Jurkat, Clone E6-1 (cell line): ENCODE results near the gene GLYATL3.

Experiments used
- DNase-seq: peaks from one replicate; pipeline ENCODE4 v3.0.0-alpha.2; 2011; ENCODE audit warnings: low read depth, low spot score
- H3K4me3 ChIP-seq: 2 replicates; pipeline ENCODE4 v1.5.1; 2011; ENCODE audit warnings: mild to moderate bottlenecking, low read length, control low read depth, moderate library complexity

Gene GLYATL3

GRCh38 chr6:49509342-49509741 is 9.6 kb downstream of the GLYATL3 start:
- DNase-seq: no peak
- no peak overlapping the region for H3K4me3 ChIP-seq

- no peak overlapping the region for H3K4me3 ChIP-seq
- DNase-seq: no peak
Observed at GRCh38 chr6:49513153-49513989, 13.6 kb downstream of the GLYATL3 start.

- DNase-seq: no peak
- H3K4me3 ChIP-seq: no peak overlapping the region
Observed at GRCh38 chr6:49514571-49515484, 15.1 kb downstream of the GLYATL3 start.

- H3K4me3 ChIP-seq: no peak overlapping the region
- no peak for DNase-seq
Observed at GRCh38 chr6:49515485-49516146, 15.9 kb downstream of the GLYATL3 start.

- DNase-seq: no peak
- H3K4me3 ChIP-seq: no peak overlapping the region
Observed at GRCh38 chr6:49516147-49516505, 16.4 kb downstream of the GLYATL3 start.

GRCh38 chr6:49517919-49518318 is 18.2 kb downstream of the GLYATL3 start:
- DNase-seq: no peak
- no peak overlapping the region for H3K4me3 ChIP-seq

GRCh38 chr6:49519660-49520059 is 19.9 kb downstream of the GLYATL3 start:
- DNase-seq: no peak
- H3K4me3 ChIP-seq: no peak overlapping the region

GRCh38 chr6:49522710-49523593 is 23.2 kb downstream of the GLYATL3 start:
- H3K4me3 ChIP-seq: no peak overlapping the region
- no peak for DNase-seq

GRCh38 chr6:49523901-49524300 is 24.2 kb downstream of the GLYATL3 start:
- no peak overlapping the region for H3K4me3 ChIP-seq
- DNase-seq: no peak

- H3K4me3 ChIP-seq: no peak overlapping the region
- DNase-seq: no peak
Observed at GRCh38 chr6:49524541-49524940, 24.8 kb downstream of the GLYATL3 start.

GRCh38 chr6:49526598-49526997 is 26.9 kb downstream of the GLYATL3 start:
- no peak for DNase-seq

GRCh38 chr6:49527320-49527719 is 27.6 kb downstream of the GLYATL3 start:
- no peak overlapping the region for H3K4me3 ChIP-seq
- DNase-seq: no peak

More at GRCh38 chr6:49526598-49526997, 26.9 kb downstream of the GLYATL3 start:
- H3K4me3 ChIP-seq: no peak overlapping the region

- H3K4me3 ChIP-seq: no peak overlapping the region
- DNase-seq: no peak
Observed at GRCh38 chr6:49528571-49528970, 28.8 kb downstream of the GLYATL3 start.

- no peak for DNase-seq
Observed at GRCh38 chr6:49530141-49530776, 30.5 kb downstream of the GLYATL3 start.

GRCh38 chr6:49531774-49532569 is 32.2 kb downstream of the GLYATL3 start:
- no peak overlapping the region for H3K4me3 ChIP-seq
- peak; percentile 78 for DNase-seq

More at GRCh38 chr6:49530141-49530776, 30.5 kb downstream of the GLYATL3 start:
- H3K4me3 ChIP-seq: no peak overlapping the region

GRCh38 chr6:49535795-49536194 is 36.1 kb downstream of the GLYATL3 start:
- DNase-seq: no peak
- H3K4me3 ChIP-seq: no peak overlapping the region

GRCh38 chr6:49539102-49539501 is 39.4 kb downstream of the GLYATL3 start:
- H3K4me3 ChIP-seq: no peak overlapping the region
- DNase-seq: no peak
